NCI-H460 (cell line): ENCODE results near the gene PLGLB2. TPM values are rescaled to one million over a fixed set of nuclear protein-coding genes. Genes with fewer than 3 reads are reported as not detected.
"Not testable (repeated sequence)": the region's sequence is repeated elsewhere in the genome, so short reads cannot be mapped to it uniquely, and the experiment has no call there.

Source experiments
- DNase-seq: peaks from one replicate; pipeline ENCODE4 v3.0.0-alpha.2; 2016; ENCODE audit warnings: low read depth; ENCODE audit errors: extremely low read depth
- polyA plus RNA-seq: library from polyadenylated mRNA; depleted of rRNA; stranded (reverse); fragments of >200 nt; gene quantifications from 2 replicates; pipeline ENCODE4 v1.2.3, GENCODE V29; 2014; cell fraction: nucleus; rRNA removed
- total RNA-seq: library from RNA; depleted of rRNA; stranded (reverse); fragments of >200 nt; shearing (Covaris generic); gene quantifications from 2 replicates; pipeline ENCODE4 v1.2.3, GENCODE V29; 2014; rRNA removed

PLGLB2 gene
- 0.35 and 0.47 TPM in 2 replicates for total RNA-seq
- polyA plus RNA-seq: 0.81 and 1.7 TPM in 2 replicates

DNA sequence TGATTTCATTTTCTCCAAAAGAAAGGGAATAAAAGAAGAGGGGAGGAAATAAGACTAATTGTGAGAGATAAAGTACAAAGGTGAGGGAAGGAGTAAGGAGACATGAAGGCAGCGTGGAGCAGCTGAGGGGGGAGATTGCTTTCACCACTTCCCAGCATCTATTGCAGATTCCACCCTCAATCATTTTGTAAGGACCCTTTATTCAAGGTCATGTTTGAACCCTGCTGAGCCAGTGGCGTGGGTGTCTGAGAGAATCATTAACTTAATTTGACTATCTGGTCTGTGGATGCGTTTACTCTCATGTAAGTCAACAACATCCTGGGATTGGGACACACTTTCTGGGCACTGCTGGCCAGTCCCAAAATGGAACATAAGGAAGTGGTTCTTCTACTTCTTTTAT lies at the start of gene PLGLB2:
Gene PLGLB2 (plus strand): TSS at position 297 of the 400 bp plus-strand sequence. CDS start 67 bp downstream, at position 364.
- not testable (repeated sequence) for DNase-seq

DNA sequence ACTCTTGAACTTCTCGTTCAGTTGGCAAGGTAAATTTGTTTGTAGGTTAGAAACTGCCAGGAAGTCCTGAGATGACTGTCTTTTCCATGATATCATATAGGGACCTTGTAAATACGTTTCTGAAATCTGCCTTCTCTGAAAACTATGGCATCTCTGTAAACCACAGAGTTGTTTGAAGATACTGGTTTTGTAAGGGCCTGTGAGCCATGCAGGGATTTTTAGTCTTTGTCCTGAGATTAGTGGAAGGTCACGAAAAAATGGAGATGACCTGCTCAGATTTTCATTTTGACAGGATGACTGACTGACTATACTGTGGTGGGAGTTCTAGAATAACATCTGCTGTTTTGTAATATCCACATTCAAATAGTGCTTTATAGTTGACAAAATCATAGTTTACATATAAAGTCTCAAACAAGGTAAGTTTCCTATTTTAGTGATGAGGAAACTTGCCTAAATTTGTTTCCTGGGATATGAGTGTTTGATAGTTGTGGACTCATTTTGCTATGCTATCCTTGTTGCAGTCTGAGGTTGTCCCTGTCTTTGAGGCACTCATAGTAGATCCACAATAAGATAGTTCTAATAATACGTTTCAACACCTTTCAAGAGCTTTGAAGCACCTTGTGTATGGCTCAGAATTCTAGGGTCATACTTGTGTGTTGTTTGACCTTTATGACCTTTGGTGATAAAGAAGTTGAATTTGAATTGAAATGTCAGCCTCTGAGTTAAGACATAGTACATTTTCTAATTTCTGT lies 43.1 kb upstream of the PLGLB2 start:
- not testable (repeated sequence) for DNase-seq

DNA sequence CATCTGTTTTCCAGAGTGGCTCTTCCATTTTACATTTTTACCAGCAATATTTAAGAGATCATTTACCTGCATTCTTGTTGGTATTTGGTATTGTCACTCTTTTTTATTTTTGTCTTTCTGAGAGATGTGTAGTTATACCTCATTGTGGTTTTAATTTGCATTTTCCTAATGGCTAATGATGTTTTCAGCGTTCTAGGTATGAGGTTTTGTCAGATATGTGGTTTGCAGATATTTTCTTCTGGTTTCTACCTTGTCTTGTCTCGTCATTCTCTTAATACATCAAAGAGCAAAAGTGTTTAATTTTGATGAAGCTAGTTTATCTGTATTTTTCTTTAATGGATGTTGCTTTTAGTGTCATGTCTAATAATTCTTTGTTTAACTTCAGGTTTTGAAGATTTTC lies 39.5 kb upstream of the PLGLB2 start:
- not testable (repeated sequence) for DNase-seq

DNA sequence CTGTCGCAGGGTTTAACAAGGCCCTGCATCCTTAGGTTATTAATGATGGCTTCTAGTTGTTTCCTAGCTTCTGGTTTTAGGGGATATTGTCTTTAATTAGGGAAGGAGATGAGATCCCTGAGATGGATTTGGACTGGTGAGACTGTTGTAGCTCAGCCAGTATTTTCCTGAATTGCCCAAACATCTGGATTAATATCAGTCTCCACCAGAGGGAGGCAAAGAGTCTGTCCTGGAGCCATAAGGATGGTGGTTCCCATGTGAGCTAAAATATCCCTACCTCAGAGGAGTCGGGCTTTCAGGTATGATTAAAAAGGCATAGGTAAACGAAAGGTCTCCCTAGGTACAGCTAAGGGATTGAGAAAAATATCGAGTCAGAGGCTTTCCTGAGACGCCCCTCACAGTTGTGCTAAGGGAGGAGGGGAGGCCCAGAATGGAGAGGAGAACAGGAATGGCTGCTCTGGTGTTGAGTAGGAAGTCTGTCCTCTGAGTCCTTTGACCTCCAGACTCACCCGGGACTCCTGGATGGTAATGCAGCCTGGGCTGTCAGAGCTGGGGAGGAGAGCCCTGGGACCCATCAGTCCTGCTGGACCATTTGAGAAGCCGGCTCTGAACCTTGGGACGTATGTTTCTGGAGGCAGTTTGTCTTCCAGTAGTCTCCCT lies 19.8 kb upstream of the PLGLB2 start:
- not testable (repeated sequence) for DNase-seq

DNA sequence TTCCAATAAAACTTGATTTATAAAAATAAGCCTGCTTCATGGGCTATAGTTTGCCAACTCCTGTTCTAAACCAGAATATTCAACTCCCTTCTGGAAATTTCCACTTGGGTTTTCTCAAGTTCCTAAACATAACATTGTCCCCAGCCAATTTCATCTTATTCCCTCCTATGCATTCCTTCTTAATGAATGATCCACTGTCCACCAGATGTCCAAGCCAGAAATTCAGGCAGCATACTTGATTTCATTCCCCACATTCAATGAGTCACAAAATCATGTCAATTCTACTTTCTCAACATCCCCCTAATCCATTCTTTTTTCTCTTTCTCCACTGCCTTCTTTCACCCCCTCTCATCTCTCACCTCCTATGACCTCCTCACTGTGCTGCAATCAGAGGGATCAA lies 7.0 kb upstream of the PLGLB2 start:
- not testable (repeated sequence) for DNase-seq

DNA sequence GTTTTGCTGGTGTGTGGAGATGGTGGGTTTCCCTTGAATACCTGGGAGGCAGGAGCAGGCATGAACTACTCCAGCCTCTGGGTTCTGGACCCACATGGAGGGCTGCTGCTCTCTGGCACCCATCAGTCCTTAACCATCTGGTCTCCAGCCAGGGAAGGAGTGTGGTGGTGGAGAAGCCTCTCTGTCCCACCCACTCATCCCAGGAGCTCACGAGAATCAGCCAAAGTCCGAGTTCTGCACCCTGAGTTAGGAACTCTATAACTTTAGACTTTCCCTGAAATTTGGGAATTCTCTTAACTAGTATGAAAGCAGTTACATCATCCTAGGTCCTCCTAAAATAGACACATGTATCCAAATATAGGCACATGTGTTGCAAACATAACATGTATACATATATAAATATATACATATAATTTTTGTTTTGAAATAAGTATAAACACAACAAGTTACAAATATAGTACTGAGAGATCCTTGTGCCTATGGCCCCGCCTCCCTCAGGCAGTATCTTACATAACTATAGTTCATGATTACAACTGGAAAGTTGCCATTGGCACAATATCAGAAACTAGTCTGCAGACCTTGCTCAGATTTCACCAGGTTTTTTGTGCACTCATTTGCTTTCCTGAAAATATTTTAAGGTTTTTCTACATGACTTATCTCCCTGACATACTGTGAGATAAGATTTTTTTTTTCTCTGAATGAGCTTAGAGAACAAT lies 5.3 kb upstream of the PLGLB2 start:
- not testable (repeated sequence) for DNase-seq

DNA sequence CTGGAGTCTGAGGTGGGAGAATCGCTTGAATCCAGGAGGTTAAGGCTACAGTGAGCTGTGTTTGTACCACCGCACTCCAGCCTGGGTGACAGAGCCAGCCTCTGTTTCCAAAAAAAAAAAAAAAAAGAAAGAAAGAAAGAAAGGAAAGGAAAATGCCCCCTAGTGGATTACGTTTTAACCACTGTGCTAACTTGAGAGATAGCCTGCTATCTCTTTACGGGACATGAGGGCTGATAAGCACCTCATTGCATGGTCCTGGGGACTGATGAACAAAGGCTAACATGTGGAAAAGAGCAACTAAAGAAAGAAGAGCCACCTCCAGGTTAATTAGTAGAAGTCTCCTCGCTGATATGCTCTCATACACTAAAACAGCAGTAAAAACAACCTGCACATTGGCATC lies 4.2 kb upstream of the PLGLB2 start:
- DNase-seq: not testable (repeated sequence)

DNA sequence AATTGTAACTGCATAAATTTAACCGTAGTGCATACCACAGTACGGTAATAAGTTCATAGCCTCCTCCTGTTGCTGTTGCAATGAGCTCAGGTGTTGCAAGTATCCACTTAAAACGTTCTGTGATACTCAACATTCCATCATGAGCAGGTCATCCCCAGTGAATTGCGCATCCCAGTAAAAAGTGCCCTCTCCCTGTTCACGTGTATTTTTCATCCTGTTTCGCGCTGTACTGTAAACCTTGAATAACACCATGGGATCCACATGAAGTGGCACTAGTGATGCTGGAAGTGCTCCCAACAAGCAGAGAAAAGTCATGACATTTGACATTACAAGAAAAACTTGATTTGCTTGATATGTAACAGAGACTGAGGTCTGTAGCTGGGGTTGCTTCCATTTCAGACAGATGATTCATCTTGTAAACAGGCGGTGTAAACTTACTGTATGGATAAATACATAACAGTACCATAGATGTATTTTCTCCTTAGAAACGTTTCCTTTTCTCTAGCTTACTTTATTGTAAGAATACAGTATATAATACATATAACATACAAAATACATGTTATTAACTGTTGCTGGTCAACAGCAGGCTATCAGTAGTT lies 2.4 kb upstream of the PLGLB2 start:
- DNase-seq: not testable (repeated sequence)

DNA sequence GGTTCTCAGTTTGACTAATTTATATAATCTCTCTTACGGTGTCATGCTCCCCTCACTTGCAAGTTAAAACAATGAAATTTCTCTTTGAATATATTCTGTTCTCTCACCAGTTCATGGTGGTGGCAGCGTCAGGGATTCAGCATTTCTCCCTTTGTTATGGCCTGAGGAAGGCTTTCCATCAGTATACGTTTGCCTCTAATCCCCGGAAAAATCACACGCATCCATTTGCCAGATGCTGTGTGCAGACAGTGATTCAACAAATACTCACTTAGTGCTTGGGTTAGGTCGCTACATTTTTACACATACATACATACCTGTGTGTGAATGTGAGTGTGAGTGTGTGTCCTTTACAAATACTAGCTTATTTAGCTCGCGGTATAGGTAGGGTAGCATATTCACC lies 637 bp downstream of the PLGLB2 start:
- not testable (repeated sequence) for DNase-seq

DNA sequence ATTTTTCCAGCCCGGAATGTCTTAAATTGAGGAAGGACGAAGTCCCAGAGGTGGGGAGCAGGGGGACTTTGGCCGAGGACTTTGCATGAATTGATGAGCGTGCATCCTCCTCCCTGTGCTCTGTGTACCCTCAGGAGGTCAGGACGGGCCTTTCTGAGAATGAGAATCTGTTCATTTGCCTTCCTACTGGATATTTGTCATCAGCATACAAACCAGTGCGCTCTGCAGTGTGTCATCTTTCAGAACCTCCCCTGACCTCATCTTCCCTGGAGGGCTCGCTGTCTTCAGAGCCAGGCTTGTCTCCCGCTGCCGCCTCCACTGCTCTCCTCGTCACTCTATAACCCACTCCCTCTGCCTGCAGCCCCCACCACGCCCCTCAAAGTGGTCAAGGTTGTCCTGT lies 2.7 kb downstream of the PLGLB2 start:
- not testable (repeated sequence) for DNase-seq

DNA sequence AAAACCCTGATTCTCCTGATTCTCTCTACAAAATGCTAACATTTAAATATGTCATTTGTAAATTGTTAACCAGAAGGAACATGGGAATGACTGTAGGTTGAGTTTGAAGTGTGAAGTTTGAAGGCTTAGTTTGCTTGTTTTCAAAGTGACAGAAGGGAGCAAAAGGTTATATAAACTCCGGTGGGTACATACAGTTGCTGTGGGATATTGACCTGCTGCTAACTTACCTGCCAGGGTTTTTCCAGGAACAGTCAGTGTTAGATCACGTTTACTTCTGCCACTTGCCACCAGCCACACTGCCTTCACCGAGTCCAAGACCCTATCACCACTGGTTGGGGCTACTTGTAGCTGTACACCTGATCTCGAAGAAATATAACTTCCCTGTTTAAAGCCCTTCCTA lies 6.9 kb downstream of the PLGLB2 start:
- DNase-seq: not testable (repeated sequence)

Other genes starting within 250 kb of the PLGLB2 start
- not detected in 2 replicates for gene RGPD2, start 77.7 kb downstream of the PLGLB2 start, total RNA-seq